Stimulated activated CD4-positive, alpha-beta T cell treated with anti-CD3 and anti-CD28 coated beads, Interleukin-4, amount 100 ng/mL, for 24 hours (primary cell): ENCODE data around the gene SYK.

Experiments used
- DNase-seq: peaks from one replicate; pipeline ENCODE4 v3.0.0-alpha.2; 2020

Gene SYK

DNA sequence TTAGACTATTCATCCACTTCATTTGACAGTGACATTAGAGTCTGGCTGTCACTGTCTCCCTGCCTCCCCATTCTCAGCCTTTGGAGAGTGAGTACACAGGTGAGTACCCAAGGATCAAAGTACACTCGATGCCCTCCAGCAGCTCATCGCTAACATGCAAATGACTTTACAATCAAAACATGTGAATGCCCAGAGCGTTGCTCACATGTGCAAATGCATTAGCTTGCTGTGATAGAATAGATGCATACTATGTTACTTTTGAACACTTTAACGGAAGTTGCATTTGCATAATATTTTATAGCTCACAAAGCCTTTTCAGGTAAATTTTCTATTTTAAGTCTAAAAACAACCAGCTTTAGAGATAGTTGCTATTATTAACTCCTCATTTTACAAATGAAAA lies 107.6 kb downstream of the SYK start:
- DNase-seq = no peak

DNA sequence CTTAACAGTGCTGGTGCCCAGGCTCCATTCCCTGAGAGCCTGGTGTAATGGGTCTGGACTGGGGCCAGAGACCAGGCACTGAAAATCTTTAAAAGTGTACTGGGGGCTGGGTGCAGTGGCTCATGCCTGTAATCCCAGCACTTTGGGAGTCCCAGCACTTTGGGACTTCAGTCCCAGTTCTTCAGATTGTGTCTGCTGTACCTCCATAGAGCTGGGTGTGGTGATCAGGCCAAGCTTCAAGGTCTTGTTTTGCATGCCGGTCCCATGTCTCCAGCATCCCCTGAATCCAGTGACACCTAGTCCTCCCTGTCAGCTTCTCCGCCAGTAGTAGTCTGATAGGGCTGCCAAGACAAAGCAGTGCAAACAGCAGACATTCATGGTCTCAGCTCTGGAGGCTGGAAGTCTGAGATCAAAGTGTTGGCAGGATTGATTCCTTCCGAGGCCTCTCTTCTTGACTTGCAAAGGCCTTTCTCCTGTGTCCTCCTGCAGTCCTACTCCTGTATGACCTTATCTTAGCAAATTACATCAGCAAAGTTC lies 108.2 kb downstream of the SYK start:
- no peak for DNase-seq

DNA sequence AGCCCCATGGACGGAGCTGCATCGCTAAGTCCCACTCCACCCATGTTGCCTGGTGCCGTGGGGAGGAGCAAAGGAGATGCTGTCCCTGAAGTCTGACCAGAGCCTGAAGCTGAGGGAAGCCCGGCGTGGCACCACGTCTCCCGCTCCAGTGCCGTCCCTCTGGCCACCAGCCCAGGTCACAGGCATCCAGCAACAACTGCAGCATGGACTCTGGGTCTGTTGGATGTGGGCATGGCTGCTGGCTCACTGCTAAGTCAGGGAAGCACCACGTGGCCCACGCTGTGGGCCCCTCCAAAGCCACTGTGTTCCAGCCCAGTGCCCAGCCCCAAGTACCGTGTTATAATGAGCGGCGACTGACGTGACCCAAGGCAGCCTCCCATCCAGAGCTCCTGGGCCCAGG lies 112.6 kb downstream of the SYK start:
- no peak for DNase-seq

DNA sequence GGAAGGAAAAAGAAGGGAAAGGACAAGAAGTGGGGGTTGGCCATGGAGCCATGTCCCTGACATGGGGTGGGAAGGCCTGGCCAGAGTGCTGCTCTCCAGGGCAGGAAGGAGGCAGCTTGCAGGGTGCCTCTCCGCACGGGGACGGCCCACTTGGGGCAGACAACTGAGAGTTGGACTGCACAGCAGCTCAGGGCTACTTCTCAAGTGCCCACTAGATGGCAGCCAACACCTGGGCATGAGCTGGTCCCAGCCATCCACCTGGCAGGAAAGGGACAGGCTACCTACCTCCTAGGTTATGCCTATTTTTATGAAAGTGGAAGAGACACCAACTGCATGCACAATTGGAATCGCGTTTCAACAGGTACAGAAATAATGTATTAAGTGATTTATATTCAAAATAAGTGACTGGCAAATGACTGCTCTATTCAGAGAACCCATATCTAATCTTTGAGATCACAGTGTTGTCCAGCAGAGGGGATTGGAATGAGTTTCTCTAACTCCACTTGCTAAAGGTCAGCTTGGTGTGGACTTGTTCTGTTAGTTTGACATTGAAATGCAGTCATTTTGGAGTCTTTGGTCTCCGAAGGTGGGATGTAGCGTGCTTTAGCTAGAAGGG lies 113.4 kb downstream of the SYK start:
- DNase-seq = peak; percentile 80

DNA sequence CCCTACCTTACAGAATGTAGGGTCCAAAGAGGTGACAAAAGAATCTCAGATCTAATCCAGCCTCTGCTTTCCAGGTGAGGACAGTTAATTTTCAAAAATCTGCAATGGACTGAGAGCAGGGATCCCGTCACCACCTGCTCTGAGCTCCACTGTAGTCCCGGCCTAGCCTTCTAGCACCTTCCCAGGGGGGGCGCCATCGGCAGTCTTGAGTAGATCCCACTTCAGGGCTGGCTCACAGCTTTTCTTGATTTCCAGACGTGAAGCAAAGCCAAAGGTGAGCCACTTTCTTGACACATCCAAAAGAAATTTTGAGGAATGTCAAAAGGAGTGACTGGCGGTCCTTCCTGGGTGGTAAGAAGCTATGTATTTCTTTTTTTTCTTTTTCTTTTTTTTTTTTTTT lies 114.1 kb downstream of the SYK start:
- peak; percentile 37 for DNase-seq

DNA sequence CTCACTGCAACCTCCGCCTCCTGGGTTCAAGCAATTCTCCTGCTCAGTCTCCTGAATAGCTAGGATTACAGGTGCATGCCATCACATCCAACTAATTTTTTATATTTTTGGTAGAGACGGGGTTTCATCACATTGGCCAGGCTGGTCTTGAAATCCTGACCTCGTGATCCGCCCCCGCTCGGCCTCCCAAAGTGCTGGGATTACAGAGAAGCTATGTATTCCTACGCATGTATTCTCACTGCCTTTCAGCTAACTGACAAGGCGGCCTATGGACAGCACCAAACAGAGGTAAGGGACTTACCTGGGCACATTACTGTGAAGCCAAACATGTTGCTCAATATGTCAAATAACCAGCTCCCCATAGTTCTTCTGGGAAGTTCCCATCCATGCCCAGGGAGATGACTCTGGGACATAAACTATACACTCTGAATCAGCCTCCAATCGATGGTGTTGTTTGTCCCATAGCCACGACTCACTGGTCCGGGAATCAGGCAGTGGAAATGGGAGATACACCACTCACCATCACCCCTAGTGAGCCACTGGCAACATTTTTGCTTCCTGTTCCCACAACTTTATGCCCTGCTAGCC lies 114.6 kb downstream of the SYK start:
- DNase-seq = no peak

DNA sequence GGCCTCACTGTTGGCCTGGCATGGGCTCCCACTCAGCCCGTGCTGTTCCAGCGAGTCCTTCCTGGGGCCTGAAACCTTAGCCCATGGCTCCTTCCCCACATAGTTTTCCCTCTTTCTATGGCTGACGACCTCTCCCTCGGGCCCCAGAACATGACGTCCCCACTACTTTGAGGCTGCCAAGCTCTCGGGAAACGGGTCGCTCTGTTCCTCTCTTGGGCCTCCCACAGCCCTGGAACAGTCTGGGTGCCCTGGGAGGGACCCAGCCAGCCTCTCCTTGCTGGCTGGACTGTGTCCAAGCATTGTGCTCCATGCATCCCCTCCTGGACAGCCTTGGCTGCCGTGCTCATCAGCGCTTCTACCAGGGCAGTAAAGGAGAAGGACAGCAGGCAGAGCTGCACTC lies 118.3 kb downstream of the SYK start:
- no peak for DNase-seq

DNA sequence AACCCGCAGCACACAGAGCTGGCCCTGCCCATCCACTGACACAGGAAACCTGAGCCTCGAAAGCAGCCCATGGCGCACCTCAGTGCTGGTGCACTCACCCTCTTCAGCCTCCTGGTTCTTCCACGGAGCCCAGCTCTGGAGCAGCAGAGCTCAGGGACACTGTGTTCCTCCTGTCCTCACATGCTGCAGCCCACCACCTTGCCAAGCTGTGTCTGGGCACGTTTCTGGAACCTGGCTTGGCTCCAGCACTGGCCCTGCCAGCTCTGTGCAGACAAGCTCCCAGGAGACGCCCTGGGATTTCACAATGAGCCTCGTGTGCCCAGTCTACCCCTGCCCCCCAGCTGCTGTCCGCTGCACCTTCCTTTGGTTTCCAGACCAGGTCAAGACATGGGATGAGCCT lies 119.5 kb downstream of the SYK start:
- DNase-seq = no peak

DNA sequence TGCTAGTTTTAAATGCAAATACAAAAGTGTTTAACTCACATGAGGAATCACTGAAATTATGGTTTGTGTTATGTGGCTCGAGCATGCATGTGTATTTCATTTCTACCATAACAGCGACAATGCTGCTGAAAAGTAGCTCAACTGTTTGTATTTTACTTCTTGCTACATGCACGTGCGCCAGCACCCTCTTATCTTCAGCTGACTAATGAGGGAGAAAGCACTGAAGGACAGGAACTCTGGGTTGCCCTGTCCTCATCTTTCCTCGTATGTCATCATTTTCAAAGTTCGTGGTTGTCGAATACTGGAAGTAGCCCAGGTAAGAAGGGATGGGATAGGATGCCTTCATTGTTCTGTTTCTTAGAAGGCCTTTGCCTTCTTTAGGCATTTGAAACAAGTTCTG lies 120.3 kb downstream of the SYK start:
- DNase-seq = no peak

DNA sequence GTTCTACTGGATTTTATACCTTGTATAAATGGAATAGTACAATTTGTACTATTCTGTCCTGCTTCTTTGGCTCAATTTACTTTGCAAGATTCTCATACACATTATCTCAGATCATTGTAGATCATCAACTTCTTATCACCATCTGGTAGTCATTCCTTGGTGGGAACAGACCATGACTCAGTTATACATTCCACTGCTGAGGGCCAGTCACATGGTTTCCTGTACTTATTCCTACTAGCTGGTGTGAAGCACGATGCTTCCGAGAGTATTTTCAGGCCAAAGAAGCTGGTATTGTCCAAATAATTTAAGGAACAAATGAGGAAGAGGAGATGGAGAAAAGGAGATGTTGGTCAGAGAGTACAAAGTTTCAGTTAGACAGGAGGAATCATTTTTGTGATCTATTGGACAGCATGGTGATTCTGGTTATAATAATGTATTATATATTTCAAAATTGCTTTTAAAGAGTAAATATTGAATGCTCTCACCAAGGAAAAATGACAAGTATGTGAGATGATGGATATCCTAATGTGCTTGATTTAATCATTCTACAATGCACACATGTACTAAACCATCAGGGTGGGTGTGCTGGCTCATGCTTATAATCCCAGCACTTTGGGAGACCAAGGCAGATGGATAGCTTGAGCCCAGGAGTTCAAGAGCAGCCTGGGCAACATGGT lies 124.1 kb downstream of the SYK start:
- DNase-seq = no peak

DNA sequence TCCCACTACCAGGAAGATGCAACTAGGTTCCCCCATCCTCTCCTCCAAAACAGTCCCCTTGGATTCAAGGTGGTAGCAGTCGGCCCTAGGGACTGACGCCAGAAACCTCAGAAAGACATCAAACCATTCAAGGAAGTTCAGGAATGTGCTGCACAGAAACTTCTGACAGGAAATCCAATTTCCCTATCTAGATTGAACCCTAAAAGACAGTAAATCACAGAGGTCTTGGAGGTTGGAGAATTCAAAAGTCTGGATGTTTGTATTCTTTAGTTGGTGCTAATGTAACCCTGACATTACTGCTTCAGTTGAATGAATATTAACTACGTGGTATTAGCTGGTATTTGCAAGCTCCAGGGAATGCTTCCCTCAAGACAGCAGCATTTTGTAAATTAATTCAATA lies 125.3 kb downstream of the SYK start:
- DNase-seq = no peak

DNA sequence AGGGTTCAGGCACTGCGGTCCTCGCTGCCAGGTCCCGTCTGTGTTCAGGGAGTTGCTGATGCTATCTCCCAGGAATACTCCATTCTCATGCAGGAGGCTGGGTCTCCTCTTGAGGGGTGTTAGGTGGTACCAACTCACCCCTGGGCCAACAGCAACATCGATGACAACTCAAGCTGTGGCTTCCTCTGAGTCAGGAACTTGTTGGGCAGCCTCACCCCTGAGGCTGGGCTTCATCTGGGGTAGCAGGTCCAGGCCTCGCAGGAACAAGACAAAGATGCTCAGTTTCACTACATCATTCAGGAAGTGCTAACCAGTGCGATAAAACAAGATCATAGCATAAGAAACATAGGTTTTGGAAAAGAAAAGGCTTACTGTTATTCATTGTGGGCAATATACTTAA lies 125.9 kb downstream of the SYK start:
- DNase-seq = no peak

DNA sequence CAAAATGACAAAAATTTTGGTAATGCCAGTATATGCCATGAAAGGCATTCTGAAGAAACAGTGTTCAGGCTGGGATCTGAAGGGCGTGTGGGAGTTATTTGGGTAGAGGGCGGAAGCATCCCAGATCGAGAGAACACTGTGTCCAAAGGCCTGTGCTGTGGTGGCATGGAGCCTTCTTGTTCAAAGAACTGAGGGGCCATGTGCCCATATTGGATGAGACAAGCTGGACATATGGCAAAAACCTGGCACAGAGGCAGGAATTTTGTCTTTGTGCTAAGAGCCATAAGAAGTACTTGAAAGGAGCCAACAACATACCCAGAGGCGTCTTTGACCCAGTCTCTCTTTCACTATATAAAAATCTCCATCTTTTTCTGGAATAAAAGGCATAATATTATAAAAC lies 128.0 kb downstream of the SYK start:
- no peak for DNase-seq

DNA sequence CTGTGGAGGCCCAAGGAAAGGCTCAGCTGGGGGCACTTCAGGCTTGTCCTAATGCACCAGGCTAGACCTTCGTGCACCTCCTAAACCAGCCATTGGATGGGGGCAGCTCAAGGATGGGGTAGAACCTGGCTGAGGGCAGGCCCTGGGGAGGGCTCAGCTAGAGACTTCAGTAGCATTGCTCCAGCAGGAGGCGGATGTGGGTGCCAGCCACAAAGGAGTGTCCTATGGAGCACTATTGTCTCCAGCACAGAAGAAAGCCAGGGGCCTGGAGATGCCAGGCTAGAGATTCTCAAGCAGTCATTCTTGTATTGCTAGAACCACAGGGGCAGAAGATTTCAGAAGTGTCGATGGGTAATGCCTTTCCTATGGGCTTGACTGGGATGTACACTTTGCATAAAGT lies 131.8 kb downstream of the SYK start:
- no peak for DNase-seq

DNA sequence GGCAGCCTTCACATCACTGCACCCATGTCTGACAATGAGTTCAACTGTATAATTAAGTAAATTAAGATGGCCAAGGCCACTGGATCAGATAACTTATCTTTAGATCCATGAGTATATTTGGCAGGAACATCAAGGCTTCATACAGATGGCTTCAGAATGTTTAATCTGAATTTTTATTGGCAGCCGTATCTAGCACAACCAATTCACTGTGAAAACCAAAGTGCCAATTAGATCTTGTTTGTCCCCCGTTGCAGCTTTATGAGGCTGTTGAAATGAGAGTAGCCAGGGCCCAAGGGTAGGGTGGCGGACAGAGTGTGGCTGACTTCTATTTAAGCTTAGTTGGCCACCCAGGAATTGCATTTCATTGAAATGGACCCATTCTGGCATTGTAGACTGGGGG lies 137.7 kb downstream of the SYK start:
- no peak for DNase-seq

DNA sequence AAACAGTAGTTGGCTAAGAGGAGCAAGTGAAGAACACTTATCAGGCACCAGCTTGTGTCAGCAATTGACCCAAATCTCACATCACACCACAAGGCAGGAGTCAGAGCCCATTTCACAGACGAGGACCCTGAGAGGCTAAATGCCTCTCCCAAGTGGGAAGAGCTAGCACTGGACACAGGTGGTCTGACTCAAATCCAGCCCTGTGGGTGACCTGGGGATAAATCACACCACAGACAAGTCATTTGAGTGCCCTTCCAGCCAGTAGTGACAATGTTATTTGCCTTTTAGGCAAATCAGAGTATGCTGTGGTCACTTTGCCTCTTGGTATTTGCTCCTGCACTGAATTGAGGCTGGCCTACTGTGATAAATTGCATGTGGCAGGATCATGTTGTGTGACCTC lies 138.7 kb downstream of the SYK start:
- no peak for DNase-seq

DNA sequence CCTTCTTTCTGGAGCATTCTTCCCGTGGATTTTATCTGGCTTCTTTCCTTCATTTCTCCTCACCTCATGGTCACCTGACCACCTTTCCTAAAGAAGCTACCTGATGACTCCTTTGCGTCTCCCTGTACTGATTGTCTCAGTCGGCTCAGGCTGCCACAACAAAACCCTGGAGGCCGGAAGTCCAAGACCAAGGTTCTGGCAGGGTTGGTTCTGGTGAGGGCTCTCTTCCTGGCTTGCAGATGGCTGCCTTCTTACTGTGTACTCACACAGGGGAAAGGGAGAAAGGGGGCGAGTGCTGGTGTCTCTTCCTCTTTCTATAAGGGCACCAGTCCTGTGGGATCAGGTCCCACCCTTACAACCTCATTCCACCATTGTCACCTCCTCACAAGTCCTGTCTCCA lies 140.0 kb downstream of the SYK start:
- DNase-seq = no peak

DNA sequence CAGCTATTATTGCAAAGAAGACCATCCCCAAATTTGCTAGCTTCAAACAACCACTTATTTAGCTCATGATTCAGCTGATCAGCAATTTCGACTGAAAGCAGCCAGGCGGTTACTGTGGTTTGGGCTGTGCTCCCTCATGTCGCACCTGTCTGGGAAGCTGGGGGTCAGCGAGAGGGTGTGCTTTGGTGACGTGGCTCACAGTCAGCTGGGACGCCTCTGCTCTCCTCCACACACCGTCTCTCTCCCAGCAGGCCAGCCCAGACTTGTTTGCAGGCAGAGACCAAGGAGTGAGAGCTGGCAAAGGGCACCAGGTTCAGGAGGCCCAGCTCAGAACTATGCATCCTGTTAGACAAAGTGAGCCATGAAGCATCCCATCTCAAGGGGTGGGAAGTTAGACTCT lies 140.9 kb downstream of the SYK start:
- no peak for DNase-seq

DNA sequence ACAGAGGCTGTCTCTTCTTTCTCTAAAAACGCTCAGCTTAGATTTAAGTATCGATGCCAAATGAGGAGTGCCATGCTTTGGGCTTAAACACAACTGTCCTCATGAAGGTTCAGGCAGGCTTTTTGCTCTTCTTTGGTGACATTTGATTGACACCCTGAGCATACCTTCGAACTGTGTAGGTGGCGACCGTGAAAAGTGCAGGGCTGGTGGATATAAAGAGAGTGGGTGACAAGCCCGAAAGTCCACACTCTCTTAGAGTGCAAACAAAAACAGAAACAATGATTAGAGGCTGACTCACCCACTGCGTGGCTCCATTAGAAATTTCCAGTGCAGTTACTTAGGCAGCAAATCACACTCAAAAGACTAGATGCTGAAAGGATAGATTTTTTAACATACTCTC lies 141.7 kb downstream of the SYK start:
- DNase-seq = no peak

DNA sequence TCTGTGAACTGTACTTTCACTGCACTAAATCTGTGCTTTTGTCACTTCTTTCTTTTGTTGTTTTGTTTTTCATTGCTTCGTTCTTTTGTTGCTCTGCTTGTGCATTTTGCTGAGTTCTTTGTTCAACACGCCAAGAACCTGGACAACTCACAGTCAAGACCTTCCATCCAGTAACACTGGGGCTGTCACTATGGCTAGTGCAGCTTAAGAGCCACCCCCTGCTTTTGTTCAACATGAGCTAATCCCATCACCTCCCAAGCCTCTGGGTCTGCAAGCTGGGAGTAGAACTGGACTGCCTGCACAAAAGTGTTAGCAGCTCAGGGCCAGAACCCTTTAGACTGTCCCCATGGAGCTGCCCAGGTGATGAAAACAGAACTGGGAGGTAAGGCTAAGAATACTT lies 143.7 kb downstream of the SYK start:
- no peak for DNase-seq

DNA sequence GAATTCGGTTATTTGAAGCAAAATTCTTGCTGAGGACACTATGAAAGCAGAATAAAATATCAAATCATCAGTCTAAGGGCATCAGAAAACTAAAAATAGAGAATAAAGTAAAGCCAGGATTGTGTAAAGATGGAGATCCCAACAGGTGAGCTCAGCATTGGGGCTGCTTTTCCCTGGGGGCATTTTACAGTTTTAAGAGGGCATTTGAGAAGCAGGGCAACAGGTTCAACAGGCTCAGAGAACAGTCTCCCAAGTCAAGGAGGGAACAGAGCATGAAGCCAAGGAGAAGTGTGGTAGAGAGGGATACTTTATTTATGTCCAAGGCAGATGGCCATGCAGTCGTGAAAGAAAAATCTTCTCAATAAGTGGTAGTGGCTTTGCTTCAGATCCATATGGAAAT lies 145.4 kb downstream of the SYK start:
- DNase-seq = no peak
